GM19043 (cell line): ENCODE data around the gene KRTAP10-5.

ENCODE experiments used
- ATAC-seq: cut with Tn5 transposase; IDR thresholded peaks from one replicate; pipeline ENCODE4 v1.9.1; 2021; ENCODE audit warnings: low read depth; ENCODE audit not compliant: unreplicated experiment

The KRTAP10-5 gene

GRCh38 chr21:44531606-44532564 lies 48.5 kb downstream of the KRTAP10-5 start:
- ATAC-seq, result no peak

GRCh38 chr21:44530903-44531605 lies 49.4 kb downstream of the KRTAP10-5 start:
- ATAC-seq, result no peak

- ATAC-seq, result no peak
These were observed 50.0 kb downstream of the KRTAP10-5 start for GRCh38 chr21:44530221-44530902.

GRCh38 chr21:44529503-44530125 lies 50.8 kb downstream of the KRTAP10-5 start:
- no peak for ATAC-seq
